ENCODE results near the gene CDKN1A. TPM values are rescaled to one million over a fixed set of nuclear protein-coding genes. Genes with fewer than 3 reads are reported as not detected.
"Not testable (repeated sequence)": the region's sequence is repeated elsewhere in the genome, so short reads cannot be mapped to it uniquely, and the experiment has no call there.

CDKN1A gene
- total RNA-seq, 3 donors from 2014 or later (not counting 1 experiment from before 2014, with no cell fraction given): 19.1 to 40.7 (median 25.4) TPM

DNA sequence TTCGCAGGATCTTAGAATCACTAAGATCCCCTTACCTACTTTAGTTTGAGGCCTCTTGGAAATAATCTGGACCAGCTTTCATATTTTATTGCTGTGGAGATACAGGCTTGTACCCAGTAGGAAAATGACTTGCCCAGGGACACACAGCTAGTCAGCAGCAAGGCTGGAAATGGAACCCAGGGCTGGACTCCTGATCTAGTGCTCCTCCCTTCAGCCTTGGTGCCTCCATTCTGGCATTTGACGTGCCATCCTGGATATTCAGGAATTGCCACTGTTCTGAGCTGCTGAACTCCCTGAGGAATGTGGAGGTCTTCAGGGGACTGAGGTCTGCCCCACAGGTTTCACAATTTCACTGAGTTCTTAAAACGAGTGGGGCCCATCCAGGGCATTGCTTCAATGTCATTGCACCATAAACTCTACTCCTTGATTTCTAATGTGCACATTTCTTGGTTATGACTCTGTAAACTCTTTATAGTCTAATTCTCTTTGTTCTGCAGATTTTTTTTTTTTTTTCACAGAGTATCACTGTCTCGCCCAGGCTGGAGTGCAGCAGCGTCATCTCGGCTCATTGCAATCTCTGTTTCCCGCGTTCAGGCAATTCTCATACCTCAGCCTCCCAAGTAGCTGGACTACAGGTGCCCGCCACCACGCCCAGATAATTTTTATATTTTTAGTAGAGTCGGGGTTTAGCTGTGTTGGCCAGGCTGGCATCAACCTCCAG lies 26.7 kb upstream of the CDKN1A start:
- no peaks in the 10 kb centered on the region for H3K4me1 Mint-ChIP-seq
- H3K4me3 Mint-ChIP-seq: no peak overlapping the region
- H3K9me3 Mint-ChIP-seq: no peaks in the 10 kb centered on the region
- no peak overlapping the region for H3K27ac Mint-ChIP-seq
- H3K4me3 ChIP-seq (ENCODE audit: low read length): no peak overlapping the region
- H3K27ac ChIP-seq (ENCODE audit: low read length): no peak overlapping the region
- H3K27me3 Mint-ChIP-seq (ENCODE audit: low read depth in 2 of 2): peaks cover 18 to 28% of the 10 kb centered on the region in 2 donors
- 96% methylated on average over 8 of the region's 11 CpGs for WGBS (ENCODE audit: insufficient coverage)
- no peak for DNase-seq
- no peaks in the 10 kb centered on the region for H3K9me3 ChIP-seq (ENCODE audit: control insufficient read depth, insufficient read depth, low read length)
- intact Hi-C loops (cut with micrococcal nuclease): no loop called here
- H3K27me3 ChIP-seq (ENCODE audit: control insufficient read depth, insufficient read depth, low read length): no peaks in the 10 kb centered on the region
- TF ChIP-seq, protein P1, sequence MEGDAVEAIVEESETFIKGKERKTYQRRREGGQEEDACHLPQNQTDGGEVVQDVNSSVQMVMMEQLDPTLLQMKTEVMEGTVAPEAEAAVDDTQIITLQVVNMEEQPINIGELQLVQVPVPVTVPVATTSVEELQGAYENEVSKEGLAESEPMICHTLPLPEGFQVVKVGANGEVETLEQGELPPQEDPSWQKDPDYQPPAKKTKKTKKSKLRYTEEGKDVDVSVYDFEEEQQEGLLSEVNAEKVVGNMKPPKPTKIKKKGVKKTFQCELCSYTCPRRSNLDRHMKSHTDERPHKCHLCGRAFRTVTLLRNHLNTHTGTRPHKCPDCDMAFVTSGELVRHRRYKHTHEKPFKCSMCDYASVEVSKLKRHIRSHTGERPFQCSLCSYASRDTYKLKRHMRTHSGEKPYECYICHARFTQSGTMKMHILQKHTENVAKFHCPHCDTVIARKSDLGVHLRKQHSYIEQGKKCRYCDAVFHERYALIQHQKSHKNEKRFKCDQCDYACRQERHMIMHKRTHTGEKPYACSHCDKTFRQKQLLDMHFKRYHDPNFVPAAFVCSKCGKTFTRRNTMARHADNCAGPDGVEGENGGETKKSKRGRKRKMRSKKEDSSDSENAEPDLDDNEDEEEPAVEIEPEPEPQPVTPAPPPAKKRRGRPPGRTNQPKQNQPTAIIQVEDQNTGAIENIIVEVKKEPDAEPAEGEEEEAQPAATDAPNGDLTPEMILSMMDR (IDR thresholded peaks at IDR 0.05): no peak
- H3K4me1 ChIP-seq (ENCODE audit: control insufficient read depth, insufficient read depth, low read length): peaks cover 11% of the 10 kb centered on the region
- no peak for ATAC-seq
- no peaks in the 10 kb centered on the region for H3K36me3 Mint-ChIP-seq
- no peaks in the 10 kb centered on the region for H3K36me3 ChIP-seq (ENCODE audit: control insufficient read depth, insufficient read depth, low read length)

DNA sequence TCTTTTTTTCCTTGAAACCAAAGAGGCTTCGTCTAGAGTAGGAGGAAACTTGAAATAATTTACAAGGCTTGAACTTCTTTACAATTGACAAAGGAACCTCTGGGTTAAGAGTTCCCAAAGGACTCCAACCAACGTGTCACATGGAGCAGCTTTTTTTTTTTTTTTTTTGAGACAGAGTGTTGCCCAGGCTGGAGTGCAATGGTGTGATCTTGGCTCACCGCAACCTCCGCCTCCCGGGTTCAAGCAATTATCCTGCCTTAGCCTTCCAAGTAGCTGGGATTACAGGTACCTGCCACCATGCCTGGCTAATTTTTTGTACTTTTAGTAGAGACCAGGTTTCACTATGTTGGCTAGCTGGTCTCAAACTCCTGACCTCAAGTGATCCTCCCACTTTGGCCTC lies 24.0 kb upstream of the CDKN1A start:
- DNase-seq; H3K4me3 Mint-ChIP-seq; H3K36me3 ChIP-seq (ENCODE audit: control insufficient read depth, insufficient read depth, low read length); H3K27ac ChIP-seq (ENCODE audit: low read length); H3K9me3 ChIP-seq (ENCODE audit: control insufficient read depth, insufficient read depth, low read length); intact Hi-C loops (cut with micrococcal nuclease); H3K27me3 ChIP-seq (ENCODE audit: control insufficient read depth, insufficient read depth, low read length); H3K4me1 Mint-ChIP-seq; H3K27ac Mint-ChIP-seq; H3K36me3 Mint-ChIP-seq; H3K4me3 ChIP-seq (ENCODE audit: low read length); ATAC-seq; H3K9me3 Mint-ChIP-seq: not testable (repeated sequence)
- 91% methylated on average over 5 of the region's 5 CpGs for WGBS (ENCODE audit: insufficient coverage)
- peaks cover 21 to 32% of the 10 kb centered on the region in 2 donors for H3K27me3 Mint-ChIP-seq (ENCODE audit: low read depth in 2 of 2)
- H3K4me1 ChIP-seq (ENCODE audit: control insufficient read depth, insufficient read depth, low read length): peaks cover 11% of the 10 kb centered on the region

DNA sequence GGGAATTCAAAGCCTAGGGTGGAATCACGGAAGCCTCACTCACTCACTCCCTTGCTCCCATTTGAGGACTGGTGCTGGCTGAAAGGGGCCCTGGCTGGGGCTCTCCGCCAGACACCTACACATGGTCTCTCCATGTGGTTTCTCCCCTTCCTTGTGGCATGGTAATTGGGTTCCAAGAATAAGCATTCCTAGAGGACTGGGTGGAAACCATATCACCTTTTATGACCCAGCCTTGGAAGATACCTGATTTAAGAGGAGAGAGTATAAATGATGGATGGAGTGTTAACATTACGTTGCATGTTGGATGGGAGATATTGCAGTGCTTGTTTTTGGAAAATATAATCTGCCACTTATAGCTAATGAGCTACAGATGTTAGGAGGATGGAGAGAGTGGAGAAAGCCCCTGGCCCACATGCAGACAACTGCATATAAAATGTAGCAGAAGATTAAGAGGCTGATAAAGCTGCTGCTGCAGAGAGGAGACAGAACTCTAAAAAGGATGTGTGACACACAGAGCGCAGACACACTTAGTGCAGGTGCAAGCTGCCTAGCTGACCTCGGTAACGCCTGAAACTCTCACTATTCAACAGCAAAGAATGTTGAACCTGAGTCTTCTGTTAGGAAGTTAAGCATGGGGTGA lies 23.3 kb upstream of the CDKN1A start:
- Mint-ChIP-seq H3K4me1 (no peaks in the 10 kb centered on the region), H3K27me3 (ENCODE audit: low read depth in 2 of 2) (peaks cover 27 to 30% of the 10 kb centered on the region in 2 donors), H3K9me3 (no peaks in the 10 kb centered on the region), H3K4me3 (no peak overlapping the region), H3K27ac (no peak overlapping the region), H3K36me3 (no peaks in the 10 kb centered on the region)
- TF ChIP-seq, protein P1 (IDR thresholded peaks at IDR 0.05): no peak
- Histone ChIP-seq H3K27ac (ENCODE audit: low read length) (no peak overlapping the region), H3K36me3 (ENCODE audit: control insufficient read depth, insufficient read depth, low read length) (no peaks in the 10 kb centered on the region), H3K27me3 (ENCODE audit: control insufficient read depth, insufficient read depth, low read length) (peaks cover 10% of the 10 kb centered on the region), H3K9me3 (ENCODE audit: control insufficient read depth, insufficient read depth, low read length) (no peaks in the 10 kb centered on the region), H3K4me3 (ENCODE audit: low read length) (no peak overlapping the region), H3K4me1 (ENCODE audit: control insufficient read depth, insufficient read depth, low read length) (peaks cover 9% of the 10 kb centered on the region)
- WGBS (ENCODE audit: insufficient coverage): 62% methylated on average over 5 of the region's 6 CpGs
- ATAC-seq: no peak
- intact Hi-C loops (cut with micrococcal nuclease): no loop called here
- no peak for DNase-seq

DNA sequence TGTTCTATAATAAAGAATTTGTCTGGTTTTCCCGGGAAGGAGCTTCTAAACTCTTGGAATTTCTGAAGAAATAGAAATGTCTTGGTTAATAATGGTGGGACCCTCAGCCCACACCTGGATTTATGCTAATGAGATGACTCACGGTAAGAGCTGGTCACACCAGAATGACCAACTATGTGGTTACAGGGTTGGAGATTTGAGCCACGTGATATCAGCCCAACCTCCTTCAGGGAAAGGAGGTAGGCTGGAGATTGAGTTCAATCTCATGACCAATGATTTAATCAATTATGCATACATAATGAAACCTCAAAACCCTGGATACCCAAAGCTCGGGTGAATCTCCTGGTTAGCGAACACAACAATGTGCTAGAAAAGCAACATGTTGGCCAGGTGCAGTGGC lies 22.1 kb upstream of the CDKN1A start:
- Mint-ChIP-seq H3K36me3 (no peaks in the 10 kb centered on the region), H3K4me3 (no peak overlapping the region), H3K9me3 (no peaks in the 10 kb centered on the region), H3K27me3 (ENCODE audit: low read depth in 2 of 2) (peaks cover 27% of the 10 kb centered on the region in 2 donors), H3K27ac (no peak overlapping the region), H3K4me1 (no peaks in the 10 kb centered on the region)
- ATAC-seq (no peak), DNase-seq (no peak)
- WGBS (ENCODE audit: insufficient coverage): 69% methylated on average over 5 of the region's 5 CpGs
- TF ChIP-seq, protein P1 (IDR thresholded peaks at IDR 0.05): no peak
- intact Hi-C loops (cut with micrococcal nuclease): no loop called here
- H3K4me3 ChIP-seq (ENCODE audit: low read length): no peak overlapping the region
- peaks cover 3% of the 10 kb centered on the region for H3K4me1 ChIP-seq (ENCODE audit: control insufficient read depth, insufficient read depth, low read length)
- H3K9me3 ChIP-seq (ENCODE audit: control insufficient read depth, insufficient read depth, low read length): no peaks in the 10 kb centered on the region
- H3K36me3 ChIP-seq (ENCODE audit: control insufficient read depth, insufficient read depth, low read length): no peaks in the 10 kb centered on the region
- H3K27ac ChIP-seq (ENCODE audit: low read length): no peak overlapping the region
- H3K27me3 ChIP-seq (ENCODE audit: control insufficient read depth, insufficient read depth, low read length): peaks cover 15% of the 10 kb centered on the region

Measured in natural killer cell (primary cell).